Measurements from ENCODE around the gene RAB36. TPM values are rescaled to one million over a fixed set of nuclear protein-coding genes. Genes with fewer than 3 reads are reported as not detected.

Gene RAB36
- total RNA-seq, 1 experiment from 2014 or later, result 1.4 TPM

- no peaks in the 10 kb centered on the region for H3K23me2 ChIP-seq (ENCODE audit: insufficient read length, low read depth, low read length, poor library complexity, severe bottlenecking)
- no peaks in the 10 kb centered on the region for H3K4me1 ChIP-seq (ENCODE audit: insufficient read depth, low read length)
- no peaks in the 10 kb centered on the region for H3K79me1 ChIP-seq (ENCODE audit: insufficient read depth, low read depth, low read length, poor library complexity, severe bottlenecking)
- no peaks in the 10 kb centered on the region for H3K9me3 ChIP-seq (ENCODE audit: control insufficient read depth, low read depth, low read length)
- H2AFZ ChIP-seq (ENCODE audit: low read length), result no peak overlapping the region
- no peak overlapping the region for H3K4me2 ChIP-seq (ENCODE audit: insufficient read depth, insufficient read length, low read length)
- no peaks in the 10 kb centered on the region for H3K9me3 Mint-ChIP-seq
- no peak overlapping the region for H3K27ac ChIP-seq (ENCODE audit: insufficient read length, low read depth, low read length)
- no peak overlapping the region for H2BK15ac ChIP-seq (ENCODE audit: low read depth, low read length)
- no peak overlapping the region for H3K4ac ChIP-seq (ENCODE audit: low read depth, low read length)
- no peak overlapping the region for H2BK120ac ChIP-seq (ENCODE audit: low read depth, low read length, poor library complexity, severe bottlenecking)
- H3K56ac ChIP-seq (ENCODE audit: insufficient read length, low read depth, low read length), result no peak overlapping the region
- peaks cover 0 to 6% (median 0%) of the 10 kb centered on the region in 3 experiments; a peak in 3 of 7 replicates for H3K36me3 Mint-ChIP-seq (ENCODE audit: insufficient read depth in 1 of 3, low read depth in 3 of 3)
- H2AK5ac ChIP-seq (ENCODE audit: insufficient read length, low read length), result no peak overlapping the region
- H4K20me1 ChIP-seq (ENCODE audit: control insufficient read depth, insufficient read depth, insufficient read length), result no peaks in the 10 kb centered on the region
- no peak overlapping the region for H2BK5ac ChIP-seq (ENCODE audit: insufficient read length, low read length)
- peaks cover 10 to 17% of the 10 kb centered on the region in 2 experiments; a peak in 3 of 4 replicates for H3K4me1 Mint-ChIP-seq
- H4K91ac ChIP-seq (ENCODE audit: insufficient read length, low read depth, low read length), result no peak overlapping the region
- H3K4me3 Mint-ChIP-seq, result no peak overlapping the region
- H3K9ac ChIP-seq (ENCODE audit: extremely low read depth, insufficient read length, low read length), result no peak overlapping the region
- H2BK12ac ChIP-seq (ENCODE audit: insufficient read length, low read depth, low read length), result no peak overlapping the region
- no peak overlapping the region for H3K23ac ChIP-seq (ENCODE audit: insufficient read length, low read depth, low read length)
- TF ChIP-seq CTCF (conservative IDR thresholded peaks at IDR 0.05), result no peak
- no peaks in the 10 kb centered on the region; the same call in 1 of the 2 replicates for H3K27me3 ChIP-seq (ENCODE audit: insufficient read depth, low read length)
- H3K18ac ChIP-seq (ENCODE audit: insufficient read length, low read depth, low read length), result no peak overlapping the region
- no peak overlapping the region for H4K8ac ChIP-seq (replicated peaks; ENCODE audit: insufficient read length, low read depth, low read length)
- WGBS (ENCODE audit: extremely low coverage, insufficient read length, low lambda C conversion rate), result no CpG with 5 or more reads among the region's 7 CpGs
- no peak overlapping the region for H3T11ph ChIP-seq (ENCODE audit: low read length)
- H4K5ac ChIP-seq (ENCODE audit: insufficient read length, low read depth, low read length), result no peak overlapping the region
- no peaks in the 10 kb centered on the region for H3K79me2 ChIP-seq (ENCODE audit: insufficient read depth, low read length)
- no peak overlapping the region for H2BK20ac ChIP-seq (ENCODE audit: low read depth, low read length, poor library complexity, severe bottlenecking)
- no peak for DNase-seq
- H3K27me3 Mint-ChIP-seq (ENCODE audit: low read depth), result peaks cover 59% of the 10 kb centered on the region
- H3K14ac ChIP-seq (ENCODE audit: insufficient read depth, low read length), result no peak overlapping the region; the same call in 1 of the 2 replicates
- peak overlapping the region in 1 of 3 experiments; percentile 79; a peak in 2 of 7 replicates for H3K27ac Mint-ChIP-seq
Measured at GRCh38 chr22:23118647-23119493, 26.4 kb upstream of the RAB36 start.
